Loucy (cell line): Measurements from ENCODE around the gene HPSE2.

Experiments
- EZH2phosphoT487 ChIP-seq: fragments of 200-600 bp; IDR thresholded peaks from 2 replicates; pipeline ENCODE4 v1.6.1; 2018; ENCODE audit warnings: antibody characterized with exemption, mild to moderate bottlenecking, moderate library complexity, borderline replicate concordance
- TF ChIP-seq, protein P1 (sequence below): fragments of 200-600 bp; sonication (generic); conservative IDR thresholded peaks from 2 replicates; pipeline ENCODE4 v1.5.1; 2014; ENCODE audit warnings: mild to moderate bottlenecking, antibody characterized with exemption, low read length

DNA sequence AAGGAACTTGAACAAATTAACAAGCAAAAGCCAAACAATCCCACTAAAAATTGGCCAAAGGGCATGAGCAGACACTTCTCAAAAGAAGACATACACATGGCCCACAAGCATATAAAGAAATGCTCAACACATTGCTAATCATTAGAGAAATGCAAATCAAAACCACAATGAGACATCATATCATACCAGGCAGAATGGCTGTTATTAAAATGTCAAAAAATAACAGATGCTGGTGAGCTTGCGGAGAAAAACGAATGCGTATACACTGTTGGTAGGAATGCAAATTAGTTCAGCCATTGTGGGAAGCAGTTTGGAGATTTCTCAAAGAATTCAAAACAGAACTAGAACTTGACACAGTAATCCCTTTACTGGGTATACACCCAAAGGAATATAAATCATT lies 477.2 kb downstream of the HPSE2 start:
- TF ChIP-seq, protein P1, sequence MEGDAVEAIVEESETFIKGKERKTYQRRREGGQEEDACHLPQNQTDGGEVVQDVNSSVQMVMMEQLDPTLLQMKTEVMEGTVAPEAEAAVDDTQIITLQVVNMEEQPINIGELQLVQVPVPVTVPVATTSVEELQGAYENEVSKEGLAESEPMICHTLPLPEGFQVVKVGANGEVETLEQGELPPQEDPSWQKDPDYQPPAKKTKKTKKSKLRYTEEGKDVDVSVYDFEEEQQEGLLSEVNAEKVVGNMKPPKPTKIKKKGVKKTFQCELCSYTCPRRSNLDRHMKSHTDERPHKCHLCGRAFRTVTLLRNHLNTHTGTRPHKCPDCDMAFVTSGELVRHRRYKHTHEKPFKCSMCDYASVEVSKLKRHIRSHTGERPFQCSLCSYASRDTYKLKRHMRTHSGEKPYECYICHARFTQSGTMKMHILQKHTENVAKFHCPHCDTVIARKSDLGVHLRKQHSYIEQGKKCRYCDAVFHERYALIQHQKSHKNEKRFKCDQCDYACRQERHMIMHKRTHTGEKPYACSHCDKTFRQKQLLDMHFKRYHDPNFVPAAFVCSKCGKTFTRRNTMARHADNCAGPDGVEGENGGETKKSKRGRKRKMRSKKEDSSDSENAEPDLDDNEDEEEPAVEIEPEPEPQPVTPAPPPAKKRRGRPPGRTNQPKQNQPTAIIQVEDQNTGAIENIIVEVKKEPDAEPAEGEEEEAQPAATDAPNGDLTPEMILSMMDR = no peak
- no peak for TF ChIP-seq EZH2phosphoT487
